Mesothelial cell of epicardium (in vitro differentiated cells): ENCODE results near the gene HEMK1. TPM values are rescaled to one million over a fixed set of nuclear protein-coding genes. Genes with fewer than 3 reads are reported as not detected.

Experiments
- DNase-seq, 2 experiments: peaks; one replicate each; pipeline ENCODE4 v3.0.0; 2021; ENCODE audit warnings: low spot score in 2 of 2; ENCODE audit not compliant: unreplicated experiment in 2 of 2
- H3K27ac Mint-ChIP-seq: 2 replicates; pipeline ENCODE4 v1.8.0; 2021; ENCODE audit warnings: mixed read lengths
- H3K27me3 Mint-ChIP-seq: 2 replicates; pipeline ENCODE4 v1.8.0; 2021; ENCODE audit warnings: low read depth, mixed read lengths
- H3K36me3 Mint-ChIP-seq: 2 replicates; pipeline ENCODE4 v1.8.0; 2021; ENCODE audit warnings: mixed read lengths
- H3K4me1 Mint-ChIP-seq: 2 replicates; pipeline ENCODE4 v1.8.0; 2021; ENCODE audit warnings: mixed read lengths
- H3K4me3 Mint-ChIP-seq: 2 replicates; pipeline ENCODE4 v1.8.0; 2021; ENCODE audit warnings: mild to moderate bottlenecking, moderate library complexity, mixed read lengths
- H3K9me3 Mint-ChIP-seq: 2 replicates; pipeline ENCODE4 v1.8.0; 2021; ENCODE audit warnings: mixed read lengths
- CTCF ChIP-seq: fragments of 200-600 bp; sonication (generic); IDR thresholded peaks from one replicate; pipeline ENCODE4 v1.5.0; 2021; ENCODE audit warnings: antibody characterized with exemption; ENCODE audit not compliant: unreplicated experiment
- total RNA-seq: library from RNA; stranded (reverse); gene quantifications from 3 replicates; pipeline ENCODE4 v1.2.1, GENCODE V29; 2021

Gene HEMK1
- total RNA-seq, 1 donor from 2014 or later = 32.8 TPM

DNA sequence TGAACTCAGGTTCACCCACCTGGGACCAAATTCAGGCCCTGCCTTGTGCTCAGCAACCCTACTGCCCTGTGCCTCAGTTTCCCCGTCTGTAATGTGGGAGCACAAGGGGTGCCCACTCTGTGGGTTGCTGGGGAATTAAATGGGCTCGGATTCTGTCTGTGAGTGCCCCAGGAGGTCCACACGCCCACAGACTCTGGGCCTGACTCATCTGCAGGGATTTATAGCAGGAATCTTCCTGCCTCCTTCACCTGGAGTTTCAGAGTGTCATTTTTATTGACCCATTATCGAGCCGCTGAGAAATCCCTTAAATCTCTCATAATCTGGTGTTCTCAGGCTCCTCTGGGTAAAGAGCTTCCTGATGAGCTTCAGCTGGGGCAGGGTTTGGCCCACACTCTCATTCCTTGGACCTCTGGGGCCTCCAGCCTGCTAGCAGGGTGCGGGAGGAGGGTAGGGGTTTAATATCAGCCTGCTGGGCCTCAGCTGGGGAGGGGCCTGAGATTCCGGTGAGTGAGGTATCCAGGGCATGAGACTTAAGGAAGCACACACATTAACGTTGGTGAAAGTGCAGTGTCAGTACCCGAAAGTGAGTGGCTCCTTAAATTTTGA is 18.2 kb upstream of the HEMK1 start:
- no peak for DNase-seq
- H3K36me3 Mint-ChIP-seq = no peaks in the 10 kb centered on the region
- peaks cover 14% of the 10 kb centered on the region for H3K4me1 Mint-ChIP-seq
- TF ChIP-seq CTCF = no peak
- peaks cover 19% of the 10 kb centered on the region for H3K27me3 Mint-ChIP-seq
- H3K27ac Mint-ChIP-seq = peak overlapping the region; percentile 66
- no peaks in the 10 kb centered on the region for H3K9me3 Mint-ChIP-seq
- H3K4me3 Mint-ChIP-seq = no peak overlapping the region

- H3K36me3 Mint-ChIP-seq = no peaks in the 10 kb centered on the region
- TF ChIP-seq CTCF = no peak
- no peak overlapping the region for H3K4me3 Mint-ChIP-seq
- H3K27me3 Mint-ChIP-seq = peaks cover 19% of the 10 kb centered on the region
- DNase-seq = no peak
- no peak overlapping the region for H3K27ac Mint-ChIP-seq
- H3K4me1 Mint-ChIP-seq = peaks cover 14% of the 10 kb centered on the region
- no peaks in the 10 kb centered on the region for H3K9me3 Mint-ChIP-seq
Observed at GRCh38 chr3:50551681-50552435, 17.5 kb upstream of the HEMK1 start.

DNA sequence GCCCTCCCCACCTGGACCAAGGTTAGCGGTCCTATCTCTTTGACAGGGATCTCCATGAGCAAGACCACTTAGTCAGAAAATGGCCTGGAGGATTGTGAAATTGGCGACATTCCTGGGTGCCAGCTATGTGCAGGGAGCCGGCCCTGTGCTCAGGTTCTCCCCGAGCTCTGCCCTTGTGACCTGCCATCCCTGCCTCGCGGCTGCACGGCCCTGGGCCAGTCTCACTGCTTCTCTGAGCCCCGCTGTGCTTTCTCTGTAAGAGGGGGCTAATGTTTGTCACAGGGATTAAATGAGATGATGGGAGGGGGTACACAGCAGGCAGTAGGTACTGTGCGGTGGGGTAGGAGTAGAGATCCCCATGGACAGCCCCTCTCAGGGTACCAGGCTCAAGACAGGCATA is 16.7 kb upstream of the HEMK1 start:
- no peaks in the 10 kb centered on the region for H3K36me3 Mint-ChIP-seq
- H3K9me3 Mint-ChIP-seq = no peaks in the 10 kb centered on the region
- peaks cover 14% of the 10 kb centered on the region for H3K4me1 Mint-ChIP-seq
- H3K27me3 Mint-ChIP-seq = peaks cover 24% of the 10 kb centered on the region
- DNase-seq = no peak
- no peak for TF ChIP-seq CTCF
- no peak overlapping the region for H3K27ac Mint-ChIP-seq
- H3K4me3 Mint-ChIP-seq = no peak overlapping the region

GRCh38 chr3:50554553-50554952 is 14.8 kb upstream of the HEMK1 start:
- H3K9me3 Mint-ChIP-seq = no peaks in the 10 kb centered on the region
- H3K27me3 Mint-ChIP-seq = peaks cover 33% of the 10 kb centered on the region
- no peak for TF ChIP-seq CTCF
- H3K27ac Mint-ChIP-seq = no peak overlapping the region
- peaks cover 14% of the 10 kb centered on the region for H3K4me1 Mint-ChIP-seq
- no peak for DNase-seq
- H3K36me3 Mint-ChIP-seq = no peaks in the 10 kb centered on the region
- no peak overlapping the region for H3K4me3 Mint-ChIP-seq

DNA sequence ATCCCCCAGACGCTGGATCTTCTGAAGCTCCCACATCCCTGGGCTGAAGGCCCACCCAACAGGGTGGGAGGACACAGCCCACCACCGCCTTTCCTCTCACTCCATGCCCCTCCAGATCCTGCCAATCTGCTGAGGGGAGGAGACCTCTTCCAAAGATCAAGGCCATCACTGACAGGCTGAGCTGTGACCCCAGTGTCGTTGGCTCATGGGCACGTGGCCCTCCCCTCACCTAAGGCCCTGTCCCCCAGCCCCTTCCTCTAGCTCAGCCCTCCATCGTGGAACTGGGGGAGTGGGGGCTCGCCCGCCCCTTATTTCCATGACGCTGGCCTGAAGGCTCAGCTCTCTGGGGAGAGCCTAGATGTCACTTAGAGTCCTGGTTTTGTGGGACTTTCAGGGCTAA is 12.2 kb upstream of the HEMK1 start:
- Mint-ChIP-seq H3K9me3 (no peaks in the 10 kb centered on the region), H3K27ac (no peak overlapping the region), H3K27me3 (peaks cover 33% of the 10 kb centered on the region), H3K4me1 (no peaks in the 10 kb centered on the region), H3K36me3 (no peaks in the 10 kb centered on the region), H3K4me3 (no peak overlapping the region)
- no peak for DNase-seq
- no peak for TF ChIP-seq CTCF
